GM21786 (cell line): Measurements from ENCODE around the gene REPIN1.
"Not testable (repeated sequence)": the region's sequence is repeated elsewhere in the genome, so short reads cannot be mapped to it uniquely, and the experiment has no call there.

Experiments used
- ATAC-seq: cut with Tn5 transposase; IDR thresholded peaks from one replicate; pipeline ENCODE4 v1.9.1; 2021; ENCODE audit not compliant: unreplicated experiment

Gene REPIN1

GRCh38 chr7:150374472-150374871 is 5.8 kb downstream of the REPIN1 start:
- no peak for ATAC-seq

- ATAC-seq = peak; percentile 21
Observed at GRCh38 chr7:150375662-150376521, 7.3 kb downstream of the REPIN1 start.

- ATAC-seq = no peak
Observed at GRCh38 chr7:150376560-150376959, 7.9 kb downstream of the REPIN1 start.

GRCh38 chr7:150377196-150377595 is 8.6 kb downstream of the REPIN1 start:
- no peak for ATAC-seq

GRCh38 chr7:150377635-150378034 is 9.0 kb downstream of the REPIN1 start:
- no peak for ATAC-seq

- ATAC-seq = peak; percentile 17
Observed at GRCh38 chr7:150378115-150378852, 9.7 kb downstream of the REPIN1 start.

- ATAC-seq = peak; percentile 63
Observed at GRCh38 chr7:150378853-150379440, 10.3 kb downstream of the REPIN1 start, which contains the start of gene ZNF775. Gene ZNF775 (plus strand): TSS chr7:150379330. CDS start chr7:150388471, 9,141 bp downstream.

- no peak for ATAC-seq
Observed at GRCh38 chr7:150379441-150380379, 11.1 kb downstream of the REPIN1 start.

GRCh38 chr7:150380463-150380862 is 11.8 kb downstream of the REPIN1 start:
- ATAC-seq = no peak

- no peak for ATAC-seq
Observed at GRCh38 chr7:150381096-150381495, 12.5 kb downstream of the REPIN1 start.

- no peak for ATAC-seq
Observed at GRCh38 chr7:150381785-150382122, 13.1 kb downstream of the REPIN1 start.

GRCh38 chr7:150382123-150382843 is 13.7 kb downstream of the REPIN1 start:
- no peak for ATAC-seq

- no peak for ATAC-seq
Observed at GRCh38 chr7:150382844-150383225, 14.2 kb downstream of the REPIN1 start.

- no peak for ATAC-seq
Observed at GRCh38 chr7:150383710-150384397, 15.2 kb downstream of the REPIN1 start.

- ATAC-seq = no peak
Observed at GRCh38 chr7:150384406-150385301, 16.0 kb downstream of the REPIN1 start.

- ATAC-seq = no peak
Observed at GRCh38 chr7:150385302-150385723, 16.7 kb downstream of the REPIN1 start.

- not testable (repeated sequence) for ATAC-seq
Observed at GRCh38 chr7:150385884-150386283, 17.3 kb downstream of the REPIN1 start.

GRCh38 chr7:150388306-150388705 is 19.7 kb downstream of the REPIN1 start:
- ATAC-seq = no peak
